HG03575 (cell line): ENCODE results near the gene SLC17A5.
"Not testable (repeated sequence)": the region's sequence is repeated elsewhere in the genome, so short reads cannot be mapped to it uniquely, and the experiment has no call there.

Experiments
- ATAC-seq: cut with Tn5 transposase; IDR thresholded peaks from one replicate; pipeline ENCODE4 v1.9.1; 2021; ENCODE audit not compliant: unreplicated experiment, insufficient number of reproducible peaks, low FRiP score; ENCODE audit errors: extremely low read depth

Gene SLC17A5

DNA sequence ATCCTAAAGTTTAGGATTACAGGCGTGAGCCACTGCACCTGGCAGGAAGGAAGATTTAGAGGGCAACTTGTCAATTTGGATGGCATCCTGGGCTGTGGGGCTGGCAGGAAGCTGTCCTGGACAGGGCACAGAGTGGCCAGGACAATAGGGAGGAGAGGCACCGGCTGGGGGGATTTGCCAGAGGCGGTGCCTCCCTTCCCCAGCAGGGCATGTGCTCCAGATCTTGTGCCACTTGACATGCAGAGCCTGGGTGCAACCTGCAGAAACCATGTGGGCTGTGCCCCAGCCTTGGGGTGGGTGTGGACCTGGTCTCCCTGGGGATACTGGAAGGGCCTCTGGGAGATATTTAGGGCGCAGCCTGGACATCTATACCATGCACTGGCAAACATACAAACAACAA lies 74.4 kb downstream of the SLC17A5 start:
- no peak for ATAC-seq

DNA sequence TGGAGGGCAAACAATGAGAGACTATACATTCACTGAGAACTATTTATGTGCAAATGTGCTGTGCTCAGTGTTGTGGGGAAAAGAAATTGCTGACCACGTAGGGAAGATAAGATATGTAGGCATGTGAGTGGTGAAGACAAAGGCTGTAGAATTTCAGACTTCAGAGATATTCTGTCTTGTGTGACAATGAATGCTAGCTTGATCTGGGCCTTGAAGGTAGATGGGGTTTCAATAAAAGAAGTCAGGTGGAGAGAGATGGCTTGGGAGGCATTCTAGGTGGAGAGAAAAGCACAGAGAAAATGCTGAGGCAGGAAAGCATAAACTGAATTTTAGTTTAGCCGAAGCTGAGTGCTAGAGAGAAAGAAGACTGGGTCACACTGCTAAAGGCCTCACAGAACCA lies 76.1 kb downstream of the SLC17A5 start:
- ATAC-seq: no peak

DNA sequence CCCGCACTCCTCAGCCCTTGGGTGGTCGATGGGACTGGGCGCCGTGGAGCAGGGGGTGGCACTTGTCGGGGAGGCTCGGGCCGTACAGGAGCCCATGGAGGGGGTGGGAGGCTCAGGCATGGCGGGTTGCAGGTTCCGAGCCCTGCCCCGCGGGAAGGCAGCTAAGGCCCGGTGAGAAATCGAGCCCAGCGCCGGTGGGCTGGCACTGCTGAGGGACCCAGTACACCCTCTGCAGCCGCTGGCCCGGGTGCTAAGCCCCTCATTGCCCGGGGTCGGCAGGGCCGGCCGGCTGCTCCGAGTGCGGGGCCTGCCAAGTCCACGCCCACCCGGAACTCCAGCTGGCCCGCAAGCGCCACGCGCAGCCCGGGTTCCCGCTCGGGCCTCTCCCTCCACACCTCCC lies 81.3 kb downstream of the SLC17A5 start:
- ATAC-seq: not testable (repeated sequence)

DNA sequence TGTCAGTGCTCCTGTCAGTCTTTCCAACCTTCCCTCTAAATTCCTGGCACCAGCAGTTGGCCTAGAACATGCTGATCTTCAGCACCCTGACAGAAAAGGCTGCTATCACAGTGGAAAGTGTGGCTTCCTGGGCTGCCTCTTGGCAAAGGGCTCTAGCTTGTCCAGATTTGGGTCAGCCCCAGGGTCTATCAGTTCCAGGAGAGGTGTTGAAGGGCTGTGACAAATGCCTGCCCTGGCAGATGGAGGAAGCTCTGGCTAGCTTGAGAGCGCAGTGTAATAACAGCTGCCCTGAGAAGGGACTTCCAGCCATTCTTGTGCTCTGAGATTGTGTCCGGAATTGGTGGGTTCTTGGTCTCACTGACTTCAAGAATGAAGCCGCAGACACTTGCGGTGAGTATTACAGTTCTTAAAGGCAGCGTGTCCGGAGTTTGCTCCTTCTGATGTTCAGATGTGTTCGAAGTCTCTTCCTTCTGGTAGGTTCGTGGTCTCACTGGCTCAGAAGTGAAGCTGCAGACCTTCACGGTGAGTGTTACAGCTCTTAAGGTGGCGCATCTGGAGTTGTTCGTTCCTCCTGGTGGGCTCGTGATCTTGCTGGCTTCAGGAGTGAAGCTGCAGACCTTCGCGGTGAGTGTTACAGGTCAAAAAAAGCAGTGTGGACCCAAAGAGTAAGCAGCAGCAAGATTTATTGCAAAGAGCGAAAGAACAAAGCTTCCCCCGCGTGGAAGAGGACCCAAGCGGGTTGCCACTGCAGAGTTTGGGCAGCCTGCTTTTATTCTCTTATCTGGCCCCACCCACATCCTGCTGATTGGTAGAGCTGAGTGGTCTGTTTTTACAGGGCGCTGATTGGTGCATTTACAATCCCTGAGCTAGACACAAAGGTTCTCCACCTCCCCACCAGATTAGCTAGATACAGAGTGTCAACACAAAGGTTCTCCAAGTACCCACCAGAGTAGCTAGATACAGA lies 82.3 kb downstream of the SLC17A5 start:
- not testable (repeated sequence) for ATAC-seq

DNA sequence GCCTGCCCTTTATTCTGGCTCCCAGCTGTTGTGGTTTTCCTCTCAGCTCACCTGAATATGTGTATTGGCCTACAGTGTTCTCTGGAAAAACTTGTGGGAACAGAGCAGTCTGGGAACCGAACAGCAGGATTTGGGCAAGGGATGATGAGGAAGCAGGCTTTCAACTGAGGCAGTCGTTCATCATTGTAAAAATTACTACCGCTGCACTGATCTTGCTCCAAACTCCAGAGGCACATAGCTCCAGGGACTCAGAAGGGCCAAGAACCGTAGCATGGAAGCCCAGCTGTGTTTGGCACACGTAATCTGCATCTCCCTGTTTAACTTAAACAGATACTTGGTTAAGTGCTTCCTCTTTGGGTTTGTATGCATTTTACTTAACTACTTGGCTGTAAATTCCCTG lies 84.7 kb downstream of the SLC17A5 start:
- ATAC-seq: no peak

DNA sequence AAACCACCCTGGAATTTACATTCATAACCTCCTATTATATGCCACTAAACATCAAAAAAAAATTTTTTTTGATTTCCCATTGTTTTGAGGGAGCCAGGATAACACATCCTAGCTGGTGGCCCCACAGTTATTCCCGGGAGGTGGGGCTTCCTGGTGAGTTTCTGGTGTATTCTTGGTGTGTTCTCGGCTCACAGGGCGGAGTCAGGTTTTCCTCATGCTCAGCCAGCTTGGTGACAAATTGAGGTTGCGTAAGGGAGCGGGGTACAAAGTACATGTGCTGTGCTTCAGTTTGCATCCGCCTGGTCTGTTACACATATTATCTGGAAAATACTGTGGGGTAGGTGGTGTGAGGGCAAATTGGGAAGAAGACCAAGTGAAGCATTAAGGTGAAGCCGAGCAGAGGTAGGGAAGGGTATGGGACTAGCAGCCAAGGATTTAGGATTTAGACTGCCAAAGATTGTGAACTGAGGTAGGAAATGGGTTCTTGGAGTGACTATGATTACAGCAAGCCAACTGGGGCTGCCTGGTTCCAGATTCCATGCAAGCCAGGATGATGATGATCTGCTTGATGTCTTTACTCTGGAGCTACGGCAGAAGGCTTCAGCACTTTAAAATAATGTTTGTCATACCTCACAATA lies 86.7 kb downstream of the SLC17A5 start:
- no peak for ATAC-seq

DNA sequence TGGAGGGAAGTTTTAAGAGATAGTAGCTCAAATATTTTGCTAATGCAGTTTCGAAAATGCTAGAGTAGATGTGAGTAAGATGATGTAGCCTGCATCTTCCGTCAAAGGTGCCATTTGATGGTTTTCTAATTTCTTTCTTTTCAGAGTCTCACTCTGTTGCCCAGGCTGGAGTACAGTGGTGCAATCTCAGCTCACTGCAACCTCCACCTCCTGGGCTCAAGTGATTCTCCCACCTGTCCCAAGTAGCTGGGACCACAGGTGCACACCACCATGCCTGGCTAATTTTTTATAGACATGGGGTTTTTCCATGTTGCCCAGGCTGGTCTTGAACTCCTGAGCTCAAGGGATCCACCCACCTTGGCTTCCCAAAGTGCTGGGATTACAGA lies 87.3 kb downstream of the SLC17A5 start:
- ATAC-seq: not testable (repeated sequence)

DNA sequence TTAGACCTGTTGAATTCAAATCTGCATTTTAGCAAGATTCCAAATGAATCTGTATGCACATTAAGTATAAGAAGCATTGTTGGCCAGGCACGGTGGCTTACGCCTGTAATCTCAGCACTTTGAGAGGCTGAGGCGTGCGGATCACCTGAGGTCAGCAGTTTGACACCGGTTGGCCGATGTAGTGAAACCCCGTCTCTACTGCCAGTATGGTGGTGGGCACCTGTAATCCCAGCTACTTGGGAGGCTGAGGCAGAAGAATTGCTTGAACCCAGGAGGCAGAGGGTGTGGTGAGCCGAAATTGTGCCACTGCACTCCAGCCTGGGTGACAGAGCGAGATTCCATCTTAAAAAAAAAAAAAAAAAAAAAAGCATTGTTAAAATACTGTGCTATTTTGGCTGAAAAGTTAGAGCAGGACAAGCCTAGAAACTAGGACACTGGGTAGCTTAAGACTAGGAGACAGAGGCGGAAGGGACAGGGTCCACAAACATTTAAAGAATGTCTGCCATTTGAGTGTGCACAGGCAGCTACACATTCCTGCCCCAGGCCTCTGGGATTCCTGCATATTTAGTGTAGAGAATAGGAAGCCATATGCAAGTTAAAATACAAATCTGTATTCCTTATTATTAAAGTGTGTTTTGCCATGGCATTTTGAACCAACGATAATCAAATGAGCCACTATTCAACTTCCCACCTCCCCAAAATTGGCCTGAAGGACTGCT lies 87.9 kb downstream of the SLC17A5 start:
- no peak for ATAC-seq

DNA sequence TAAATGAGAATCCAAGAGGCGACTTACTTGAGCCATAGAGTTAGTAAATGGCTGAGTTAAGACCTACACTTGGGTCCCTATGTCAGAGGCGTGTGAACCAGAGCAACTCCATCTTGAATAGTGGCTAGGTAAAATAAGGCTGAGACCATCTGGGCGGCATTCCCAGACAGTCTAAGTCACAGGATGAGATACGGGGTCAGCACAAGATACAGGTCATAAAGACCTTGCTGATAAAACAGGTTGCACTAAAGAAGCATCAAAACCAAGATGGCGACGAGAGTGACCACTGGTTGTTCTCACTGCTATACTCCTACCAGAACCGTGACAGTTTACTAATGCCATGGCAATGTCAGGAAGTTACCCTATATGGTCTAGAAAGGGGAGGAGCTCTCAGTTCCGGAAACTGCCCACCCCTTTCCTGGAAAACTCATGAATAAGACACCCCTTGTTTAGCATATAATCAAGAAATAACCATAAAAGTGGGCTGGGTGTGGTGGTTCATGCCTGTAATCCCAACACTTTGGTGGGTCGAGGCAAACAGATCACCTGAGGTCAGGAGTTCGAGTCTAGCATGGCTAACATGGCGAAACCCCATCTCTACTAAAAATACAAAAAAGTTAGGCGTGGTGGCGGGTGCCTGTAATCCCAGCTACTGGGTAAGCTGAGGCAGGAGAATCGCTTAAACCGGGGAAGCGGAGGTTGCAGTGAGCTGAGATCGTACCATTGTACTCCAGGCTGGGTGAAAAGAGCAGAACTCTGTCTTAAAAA lies 89.0 kb downstream of the SLC17A5 start:
- ATAC-seq: no peak

DNA sequence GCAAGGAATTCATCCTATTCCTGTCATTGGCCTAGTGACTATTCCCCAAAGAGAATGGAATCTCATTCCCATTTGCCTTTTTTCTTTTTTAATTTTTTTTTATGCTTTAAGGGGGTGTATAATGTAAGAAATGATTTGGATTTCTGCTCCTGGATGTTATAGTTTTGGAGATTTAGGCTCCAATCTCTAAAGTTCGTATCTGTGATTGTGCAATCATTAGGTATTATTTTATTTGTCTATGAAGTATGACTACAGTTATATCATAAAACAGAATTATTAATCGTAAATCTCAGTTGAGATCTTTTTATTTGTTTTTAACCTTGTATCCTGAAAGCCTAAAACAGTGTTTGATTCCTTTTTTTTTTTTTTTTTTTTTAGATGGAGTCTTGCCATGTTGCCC lies 91.2 kb downstream of the SLC17A5 start:
- no peak for ATAC-seq

DNA sequence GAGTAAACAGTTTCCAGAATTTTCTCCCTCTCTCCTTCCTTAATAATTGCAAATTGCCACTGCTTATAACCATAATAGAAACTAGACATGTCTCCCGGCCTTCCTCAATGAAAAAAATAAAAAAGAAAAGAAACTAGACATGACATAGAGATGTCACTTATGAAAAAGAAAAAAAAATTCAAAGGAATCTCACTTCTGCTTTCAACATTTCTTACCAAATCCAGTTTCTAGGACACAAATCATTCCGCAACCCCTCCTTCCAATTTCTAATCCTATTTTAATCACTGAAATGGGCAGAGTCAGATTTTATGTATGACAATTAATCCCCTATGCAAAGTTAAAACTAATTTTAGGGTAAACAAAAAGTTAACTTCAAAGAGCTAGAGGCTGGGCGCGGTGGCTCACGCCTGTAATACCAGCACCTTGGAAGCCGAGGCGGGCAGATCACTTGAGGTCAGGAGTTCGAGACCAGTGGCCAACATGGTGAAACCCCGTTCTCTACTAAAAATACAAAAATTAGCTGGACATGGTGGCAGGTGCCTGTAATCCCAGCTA lies 92.9 kb downstream of the SLC17A5 start:
- peak; percentile 54 for ATAC-seq

DNA sequence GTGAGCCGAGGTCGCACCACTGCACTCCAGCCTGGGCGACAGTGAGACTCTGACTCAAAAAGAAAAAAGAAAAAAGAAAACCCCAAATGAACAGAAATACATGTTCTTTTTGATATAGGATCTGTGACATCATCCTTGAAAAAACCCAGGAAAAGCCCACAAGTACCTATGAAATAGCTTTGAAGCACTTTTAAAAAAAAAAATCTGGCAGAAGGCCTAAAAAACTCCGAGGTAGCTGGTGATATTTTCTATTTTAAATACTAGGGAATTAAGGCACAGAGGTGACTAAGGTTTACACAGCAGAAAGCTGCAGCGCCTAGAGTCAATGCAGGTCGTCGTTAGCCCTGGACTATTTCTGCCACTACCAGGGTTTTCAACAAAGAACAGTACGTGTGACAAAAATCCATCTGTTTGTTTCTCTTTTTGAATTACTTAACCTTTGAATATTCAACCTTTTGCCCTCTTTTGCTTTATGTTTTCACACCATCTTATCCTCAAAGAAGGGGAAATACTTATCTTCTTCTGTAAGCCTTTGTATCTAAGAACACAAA lies 93.5 kb downstream of the SLC17A5 start:
- ATAC-seq: no peak

DNA sequence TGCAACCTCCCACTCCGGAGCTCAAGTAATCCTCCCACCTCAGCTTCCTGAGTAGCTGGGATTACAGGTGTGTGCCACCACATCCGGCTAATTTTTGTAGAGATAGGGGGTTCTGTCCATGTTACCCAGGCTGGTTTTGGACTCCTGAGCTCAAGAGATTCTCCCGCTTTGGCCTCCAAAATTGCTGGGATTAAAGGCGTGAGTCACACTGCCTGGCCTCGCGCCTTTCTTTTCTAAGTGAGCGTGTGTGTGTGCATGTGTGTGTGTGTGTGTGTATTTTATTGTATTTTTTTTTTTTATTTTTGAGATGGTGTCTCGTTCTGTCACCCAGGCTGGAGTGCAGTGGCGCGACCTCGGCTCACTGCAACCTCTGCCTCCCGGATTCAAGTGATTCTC lies 94.4 kb downstream of the SLC17A5 start:
- ATAC-seq: not testable (repeated sequence)

DNA sequence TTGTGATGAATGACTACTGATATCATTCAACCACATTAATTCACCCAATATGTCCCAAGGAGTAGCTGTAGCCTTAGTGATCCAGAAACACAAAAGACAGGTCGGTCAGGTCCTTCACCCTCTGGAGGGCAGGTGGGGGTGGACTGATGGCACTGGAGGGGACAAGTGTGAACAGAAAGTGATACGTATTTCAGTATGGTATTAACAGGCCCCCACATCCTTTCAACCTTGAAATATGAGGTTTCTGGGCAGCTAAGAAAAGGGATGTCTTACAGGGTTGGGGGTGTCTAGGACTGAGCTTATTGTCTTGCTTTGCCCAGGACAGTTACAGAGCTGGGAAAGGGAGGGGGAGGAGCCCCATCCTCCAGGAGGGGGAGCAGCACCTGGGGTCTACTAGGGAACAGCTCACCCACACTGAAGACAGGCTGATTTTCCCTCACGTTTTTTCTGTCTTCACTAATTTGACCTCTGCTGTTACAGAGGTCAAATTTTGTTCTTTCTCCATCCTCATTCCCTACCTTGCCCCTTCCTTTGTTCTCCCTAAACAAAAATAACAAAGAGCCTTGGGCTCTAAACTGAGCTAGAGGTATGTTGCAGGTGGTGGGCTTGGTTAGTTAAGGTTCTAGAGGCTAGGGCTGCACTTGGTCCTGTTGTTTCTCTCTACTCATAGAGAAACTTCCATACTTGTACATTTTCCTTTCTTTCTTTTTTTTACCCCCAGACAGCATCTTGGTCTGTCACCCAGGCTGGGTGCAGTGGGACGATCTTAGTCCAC lies 95.0 kb downstream of the SLC17A5 start:
- ATAC-seq: no peak

DNA sequence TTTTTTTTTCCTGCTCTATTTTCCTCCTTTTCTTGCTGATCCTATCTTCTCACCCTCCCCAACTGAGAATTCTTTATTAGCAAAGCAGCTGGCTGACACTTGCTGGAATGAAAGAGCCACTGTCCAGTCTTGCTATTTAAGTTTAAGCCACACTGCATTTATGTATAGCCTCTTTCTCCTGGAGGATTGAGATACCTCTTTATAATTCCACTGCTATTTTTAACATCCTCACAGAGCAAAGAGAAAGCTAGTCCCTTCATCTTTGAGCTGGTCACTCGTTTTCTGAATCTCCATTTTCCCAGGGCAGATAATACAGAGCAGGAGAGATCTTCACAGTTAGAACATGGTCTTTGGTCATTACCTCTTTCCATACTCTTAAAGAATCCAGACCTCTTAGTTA lies 97.0 kb downstream of the SLC17A5 start:
- no peak for ATAC-seq

DNA sequence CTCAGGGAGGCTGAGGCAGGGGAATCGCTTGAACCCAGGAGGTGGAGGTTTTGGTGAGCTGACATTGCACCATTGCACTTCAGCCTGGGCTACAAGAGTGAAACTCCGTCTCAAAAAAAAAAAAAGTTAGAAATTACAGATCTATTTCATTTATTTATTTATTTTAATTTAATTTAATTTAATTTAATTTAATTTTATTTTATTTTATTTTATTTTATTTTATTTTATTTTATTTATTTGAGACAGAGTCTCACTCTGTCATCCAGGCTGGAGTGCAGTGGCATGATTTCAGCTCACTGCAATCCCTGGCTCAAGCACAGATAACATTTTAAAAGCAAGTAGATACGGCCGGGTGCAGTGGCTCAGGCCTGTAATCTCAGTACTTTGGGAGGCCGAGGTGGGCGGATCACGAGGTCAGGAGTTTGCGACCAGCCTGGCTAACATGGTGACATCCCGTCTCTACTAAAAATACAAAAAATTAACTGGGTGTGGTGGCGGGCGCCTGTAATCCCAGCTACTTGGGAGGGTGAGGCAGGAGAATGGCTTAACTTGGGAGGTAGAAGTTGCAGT lies 98.3 kb downstream of the SLC17A5 start:
- not testable (repeated sequence) for ATAC-seq

DNA sequence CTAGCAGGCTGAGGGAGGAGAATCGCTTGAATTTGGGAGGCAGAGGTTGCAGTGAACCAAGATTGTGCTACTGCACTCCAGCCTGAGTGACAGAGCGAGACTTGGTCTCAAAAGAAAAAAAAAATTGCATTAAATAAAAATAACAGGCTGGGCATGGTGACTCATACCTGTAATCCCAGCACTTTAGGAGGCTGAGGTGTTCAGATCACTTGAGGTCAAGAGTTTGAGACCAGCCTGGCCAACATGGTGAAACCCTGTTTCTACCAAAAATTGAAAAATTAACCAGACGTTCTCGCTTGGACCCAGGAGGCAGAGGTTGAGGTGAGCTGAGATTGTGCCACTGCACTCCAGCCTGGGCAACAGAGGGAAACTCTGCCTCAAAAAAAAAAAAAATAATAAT lies 102.7 kb downstream of the SLC17A5 start:
- not testable (repeated sequence) for ATAC-seq
